Nephron progenitor cell (in vitro differentiated cells): ENCODE data around the gene IL9.

ENCODE experiments used
- DNase-seq: peaks from one replicate; pipeline ENCODE4 v3.0.0; 2021
- H3K27ac Mint-ChIP-seq: 2 replicates; pipeline ENCODE4 v1.8.0; 2021; ENCODE audit warnings: mild to moderate bottlenecking, moderate library complexity, mixed read lengths
- H3K27me3 Mint-ChIP-seq: 2 replicates; pipeline ENCODE4 v1.8.0; 2021; ENCODE audit warnings: mild to moderate bottlenecking, low read depth, mixed read lengths; ENCODE audit not compliant: poor library complexity
- H3K36me3 Mint-ChIP-seq: 2 replicates; pipeline ENCODE4 v1.8.0; 2021; ENCODE audit warnings: low read depth, mixed read lengths
- H3K4me1 Mint-ChIP-seq: 2 replicates; pipeline ENCODE4 v1.8.0; 2021; ENCODE audit warnings: mixed read lengths
- H3K4me3 Mint-ChIP-seq: 2 replicates; pipeline ENCODE4 v1.8.0; 2021; ENCODE audit warnings: mild to moderate bottlenecking, moderate library complexity, mixed read lengths
- H3K9me3 Mint-ChIP-seq: 2 replicates; pipeline ENCODE4 v1.8.0; 2021; ENCODE audit warnings: mild to moderate bottlenecking, moderate library complexity, mixed read lengths
- CTCF ChIP-seq: fragments of 200-600 bp; sonication (generic); IDR thresholded peaks from 2 replicates; pipeline ENCODE4 v1.5.0; 2021; ENCODE audit warnings: antibody characterized with exemption

IL9 gene

DNA sequence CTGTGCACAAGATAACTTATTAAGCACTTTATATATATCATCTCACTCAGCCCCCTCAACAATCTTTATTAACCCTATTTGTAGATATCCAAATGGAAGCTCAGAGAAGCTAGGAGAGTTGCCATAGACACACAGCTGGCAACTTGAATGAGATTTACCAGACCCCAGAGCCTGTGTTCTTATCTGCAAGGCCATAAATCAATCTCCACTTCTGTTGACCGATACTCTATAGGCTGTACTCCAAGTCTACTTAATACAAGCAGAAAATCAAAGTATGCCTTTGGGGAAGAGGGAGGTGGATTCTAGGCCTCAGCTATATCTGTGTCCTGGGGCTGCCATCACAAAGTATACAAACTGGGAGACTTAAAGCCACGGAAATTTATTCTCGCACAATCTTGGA is 6.0 kb upstream of the IL9 start:
- no peaks in the 10 kb centered on the region for H3K9me3 Mint-ChIP-seq
- no peak overlapping the region for H3K4me3 Mint-ChIP-seq
- TF ChIP-seq CTCF = no peak
- H3K4me1 Mint-ChIP-seq = no peaks in the 10 kb centered on the region
- no peak for DNase-seq
- peaks cover 43% of the 10 kb centered on the region for H3K27me3 Mint-ChIP-seq
- H3K36me3 Mint-ChIP-seq = no peaks in the 10 kb centered on the region
- no peak overlapping the region for H3K27ac Mint-ChIP-seq

- H3K27me3 Mint-ChIP-seq = peaks cover 40% of the 10 kb centered on the region
- H3K4me1 Mint-ChIP-seq = no peaks in the 10 kb centered on the region
Observed at GRCh38 chr5:135900276-135900675, 4.6 kb upstream of the IL9 start.

GRCh38 chr5:135898651-135899050 is 3.0 kb upstream of the IL9 start:
- no peaks in the 10 kb centered on the region for H3K4me1 Mint-ChIP-seq
- H3K27me3 Mint-ChIP-seq = peaks cover 36% of the 10 kb centered on the region
- H3K4me3 Mint-ChIP-seq = no peak overlapping the region
- H3K9me3 Mint-ChIP-seq = no peaks in the 10 kb centered on the region
- DNase-seq = no peak
- no peak overlapping the region for H3K27ac Mint-ChIP-seq
- no peak for TF ChIP-seq CTCF
- H3K36me3 Mint-ChIP-seq = no peaks in the 10 kb centered on the region

More at GRCh38 chr5:135900276-135900675, 4.6 kb upstream of the IL9 start:
- Mint-ChIP-seq H3K27ac (no peak overlapping the region), H3K4me3 (no peak overlapping the region), H3K9me3 (no peaks in the 10 kb centered on the region), H3K36me3 (no peaks in the 10 kb centered on the region)
- TF ChIP-seq CTCF = no peak
- DNase-seq = no peak

- no peaks in the 10 kb centered on the region for H3K36me3 Mint-ChIP-seq
- H3K4me3 Mint-ChIP-seq = no peak overlapping the region
- H3K27ac Mint-ChIP-seq = no peak overlapping the region
- no peak for TF ChIP-seq CTCF
- DNase-seq = no peak
- H3K27me3 Mint-ChIP-seq = peaks cover 29% of the 10 kb centered on the region
- H3K9me3 Mint-ChIP-seq = no peaks in the 10 kb centered on the region
- no peaks in the 10 kb centered on the region for H3K4me1 Mint-ChIP-seq
Observed at GRCh38 chr5:135894789-135895188, 852 bp downstream of the IL9 start.

DNA sequence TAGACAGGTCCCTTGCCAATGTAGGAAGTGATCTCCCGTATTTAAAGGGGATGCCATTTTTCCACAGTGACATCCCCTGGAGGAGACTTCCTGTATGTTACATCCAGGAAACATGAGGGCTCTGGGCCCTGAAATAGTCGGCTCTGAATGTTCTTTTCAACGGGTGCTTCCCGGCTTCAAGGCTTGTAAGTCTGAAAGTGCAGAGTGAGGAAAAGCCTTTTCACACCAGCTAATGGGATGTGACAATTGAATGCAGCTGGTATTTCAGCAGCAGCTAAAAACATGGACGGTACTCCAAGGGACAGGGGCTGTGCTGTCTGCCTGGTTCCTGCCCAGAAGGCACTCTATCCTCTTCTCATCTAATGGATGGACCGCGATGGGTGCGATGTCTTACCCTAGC is 1.4 kb downstream of the IL9 start:
- no peaks in the 10 kb centered on the region for H3K36me3 Mint-ChIP-seq
- no peak for TF ChIP-seq CTCF
- no peak overlapping the region for H3K4me3 Mint-ChIP-seq
- peaks cover 31% of the 10 kb centered on the region for H3K27me3 Mint-ChIP-seq
- DNase-seq = no peak
- no peak overlapping the region for H3K27ac Mint-ChIP-seq
- no peaks in the 10 kb centered on the region for H3K9me3 Mint-ChIP-seq
- H3K4me1 Mint-ChIP-seq = no peaks in the 10 kb centered on the region

DNA sequence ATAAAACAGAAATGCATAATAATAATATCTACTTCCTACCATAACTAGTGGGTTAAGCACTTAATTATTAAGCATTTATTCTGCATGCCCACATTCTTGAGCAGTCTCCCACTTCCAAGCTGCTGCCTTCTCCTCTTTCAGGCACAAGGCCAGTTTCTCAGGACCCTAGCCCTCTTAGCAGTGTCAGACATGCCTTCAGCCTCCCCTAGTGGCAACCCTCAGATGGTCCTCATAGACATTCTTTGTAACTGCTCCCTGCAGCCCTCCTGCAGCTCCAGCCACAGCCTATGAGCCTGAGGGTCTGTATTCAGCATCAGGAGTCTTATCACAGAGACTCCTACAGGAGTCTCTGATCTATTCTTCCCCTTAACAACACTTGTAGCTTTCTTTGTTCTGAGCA is 3.9 kb downstream of the IL9 start:
- Mint-ChIP-seq H3K4me1 (peaks cover 15% of the 10 kb centered on the region), H3K9me3 (no peaks in the 10 kb centered on the region), H3K27ac (peak overlapping the region; percentile 25), H3K27me3 (peaks cover 33% of the 10 kb centered on the region), H3K4me3 (no peak overlapping the region), H3K36me3 (no peaks in the 10 kb centered on the region)
- DNase-seq = peak; percentile 51
- peak; percentile 63 for TF ChIP-seq CTCF
